ENCODE data around the gene TP53BP2. TPM values are rescaled to one million over a fixed set of nuclear protein-coding genes. Genes with fewer than 3 reads are reported as not detected.

Gene TP53BP2
- total RNA-seq, 2 experiments from 2014 or later, result 28.3 to 34.5 TPM

DNA sequence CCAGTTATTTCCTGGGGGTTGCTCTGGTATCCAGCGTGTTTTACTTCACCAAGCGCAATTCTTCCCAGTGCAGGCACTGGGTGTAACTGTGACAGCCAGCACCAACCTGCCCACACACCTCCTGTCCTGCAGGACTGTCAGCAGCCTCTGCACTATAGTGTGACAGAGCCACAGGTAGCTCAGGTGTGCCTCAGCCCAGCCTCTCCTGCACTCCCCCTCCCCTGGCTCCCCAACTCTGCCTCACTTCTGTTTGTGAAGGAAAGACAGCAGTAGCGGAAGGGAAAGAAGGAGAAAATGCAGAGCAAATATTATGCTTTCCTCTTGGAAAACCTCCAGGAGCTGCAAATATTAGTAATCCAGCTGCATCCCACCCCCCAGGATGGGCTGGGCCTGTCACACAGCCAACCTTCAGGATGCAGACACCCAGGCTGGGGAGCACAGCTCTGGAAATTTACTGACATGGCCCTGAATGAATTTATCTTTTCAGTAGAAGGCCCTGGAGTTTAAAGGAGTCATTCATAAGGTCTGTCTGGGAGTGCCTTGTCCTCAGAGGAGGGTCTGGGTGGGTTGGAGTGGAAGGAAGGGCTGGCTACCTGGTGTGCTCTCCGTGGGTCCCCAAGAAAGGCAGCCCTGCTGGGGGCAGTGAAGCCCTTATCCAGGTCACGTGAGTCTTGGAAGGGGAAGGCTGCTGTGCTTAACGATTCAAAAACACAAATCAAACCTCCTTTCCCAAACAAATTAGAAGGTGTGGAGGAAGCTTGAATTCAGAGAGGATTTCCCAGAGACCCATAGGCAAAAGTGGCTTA is 112.6 kb downstream of the TP53BP2 start:
- H3K27ac Mint-ChIP-seq, result no peak overlapping the region
- no peak overlapping the region for H3K4me3 Mint-ChIP-seq
- CTCF ChIA-PET, result interaction anchor here (1.4 to 2.8 kb wide), 2 partner anchors 16 to 34 kb away, joined by 4 to 12 read pairs; no protein-coding TSS in a partner anchor
- ATAC-seq (no peak), DNase-seq (no peak)
- peaks cover 24% of the 10 kb centered on the region for H3K4me1 Mint-ChIP-seq (ENCODE audit: low read depth)
- intact Hi-C loops (cut with micrococcal nuclease), result no loop called here
- H3K9me3 Mint-ChIP-seq, result no peaks in the 10 kb centered on the region
- no peaks in the 10 kb centered on the region for H3K27me3 Mint-ChIP-seq
- POLR2A ChIA-PET, result interaction anchor here (2.0 kb wide), 1 partner anchor 17 kb away, joined by 7 read pairs; no protein-coding TSS in a partner anchor
- TF ChIP-seq, protein P1, sequence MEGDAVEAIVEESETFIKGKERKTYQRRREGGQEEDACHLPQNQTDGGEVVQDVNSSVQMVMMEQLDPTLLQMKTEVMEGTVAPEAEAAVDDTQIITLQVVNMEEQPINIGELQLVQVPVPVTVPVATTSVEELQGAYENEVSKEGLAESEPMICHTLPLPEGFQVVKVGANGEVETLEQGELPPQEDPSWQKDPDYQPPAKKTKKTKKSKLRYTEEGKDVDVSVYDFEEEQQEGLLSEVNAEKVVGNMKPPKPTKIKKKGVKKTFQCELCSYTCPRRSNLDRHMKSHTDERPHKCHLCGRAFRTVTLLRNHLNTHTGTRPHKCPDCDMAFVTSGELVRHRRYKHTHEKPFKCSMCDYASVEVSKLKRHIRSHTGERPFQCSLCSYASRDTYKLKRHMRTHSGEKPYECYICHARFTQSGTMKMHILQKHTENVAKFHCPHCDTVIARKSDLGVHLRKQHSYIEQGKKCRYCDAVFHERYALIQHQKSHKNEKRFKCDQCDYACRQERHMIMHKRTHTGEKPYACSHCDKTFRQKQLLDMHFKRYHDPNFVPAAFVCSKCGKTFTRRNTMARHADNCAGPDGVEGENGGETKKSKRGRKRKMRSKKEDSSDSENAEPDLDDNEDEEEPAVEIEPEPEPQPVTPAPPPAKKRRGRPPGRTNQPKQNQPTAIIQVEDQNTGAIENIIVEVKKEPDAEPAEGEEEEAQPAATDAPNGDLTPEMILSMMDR (IDR thresholded peaks at IDR 0.05), result no peak
- H3K36me3 Mint-ChIP-seq (ENCODE audit: low read depth), result peaks cover 7% of the 10 kb centered on the region

DNA sequence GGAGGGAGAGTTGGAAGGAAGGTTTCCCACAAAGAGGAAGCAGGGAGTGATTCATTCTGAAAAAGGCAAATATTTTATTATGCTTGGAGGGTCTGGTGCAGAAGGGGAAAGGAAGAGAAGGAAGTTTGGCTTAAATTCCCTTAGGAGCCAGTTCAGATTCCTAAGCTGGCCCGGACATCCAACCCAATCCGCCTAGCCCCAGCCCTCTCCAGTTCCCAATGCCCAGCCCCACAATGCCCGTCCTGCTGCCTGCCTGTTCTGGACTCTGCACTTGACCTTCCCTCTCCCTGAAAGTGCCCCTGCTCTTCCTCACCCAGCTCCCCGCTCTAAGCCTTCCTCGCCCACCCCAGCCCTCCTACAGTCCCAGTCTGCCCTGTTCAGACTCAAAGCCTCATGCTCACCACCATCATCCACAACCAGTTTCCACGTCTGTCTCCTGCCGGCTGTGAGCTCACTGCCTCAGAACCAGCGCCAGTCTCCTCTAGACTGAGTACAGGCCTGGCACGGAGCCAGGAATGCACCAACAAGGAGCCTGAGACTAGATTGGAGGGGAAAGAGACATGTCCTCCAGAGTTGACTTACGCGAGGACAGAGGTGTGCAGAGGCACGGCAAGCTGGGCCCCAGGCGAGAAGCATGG is 114.5 kb downstream of the TP53BP2 start:
- H3K9me3 Mint-ChIP-seq, result no peaks in the 10 kb centered on the region
- H3K36me3 Mint-ChIP-seq (ENCODE audit: low read depth), result peaks cover 10% of the 10 kb centered on the region
- no peak overlapping the region for H3K4me3 Mint-ChIP-seq
- H3K27ac Mint-ChIP-seq, result no peak overlapping the region
- POLR2A ChIA-PET, result interaction anchor here (0.7 kb wide), 1 partner anchor 28 kb away, joined by 3 read pairs; no protein-coding TSS in a partner anchor
- ATAC-seq, result no peak
- DNase-seq, result no peak
- TF ChIP-seq, protein P1 (IDR thresholded peaks at IDR 0.05), result no peak
- intact Hi-C loops (cut with micrococcal nuclease), result no loop called here
- no peaks in the 10 kb centered on the region for H3K27me3 Mint-ChIP-seq
- H3K4me1 Mint-ChIP-seq (ENCODE audit: low read depth), result peaks cover 40% of the 10 kb centered on the region
- CTCF ChIA-PET, result interaction anchor here (1.1 to 2.3 kb wide), 3 partner anchors 15 to 32 kb away, joined by 3 to 8 read pairs (median 7); no protein-coding TSS in a partner anchor

- no peak overlapping the region for H3K27ac Mint-ChIP-seq
- no peak overlapping the region for H3K4me3 Mint-ChIP-seq
- CTCF ChIA-PET, result interaction anchor here (1.1 to 2.3 kb wide), 3 partner anchors 16 to 32 kb away, joined by 3 to 8 read pairs (median 7); no protein-coding TSS in a partner anchor
- peaks cover 46% of the 10 kb centered on the region for H3K4me1 Mint-ChIP-seq (ENCODE audit: low read depth)
- no peaks in the 10 kb centered on the region for H3K27me3 Mint-ChIP-seq
- POLR2A ChIA-PET, result interaction anchor here (0.7 kb wide), 1 partner anchor 29 kb away, joined by 3 read pairs; no protein-coding TSS in a partner anchor
- ATAC-seq (no peak), DNase-seq (no peak)
- no peaks in the 10 kb centered on the region for H3K9me3 Mint-ChIP-seq
- peaks cover 10% of the 10 kb centered on the region for H3K36me3 Mint-ChIP-seq (ENCODE audit: low read depth)
- TF ChIP-seq, protein P1 (IDR thresholded peaks at IDR 0.05), result no peak
- intact Hi-C loops (cut with micrococcal nuclease), result no loop called here
Measured at GRCh38 chr1:223730479-223731132, 115.1 kb downstream of the TP53BP2 start.

DNA sequence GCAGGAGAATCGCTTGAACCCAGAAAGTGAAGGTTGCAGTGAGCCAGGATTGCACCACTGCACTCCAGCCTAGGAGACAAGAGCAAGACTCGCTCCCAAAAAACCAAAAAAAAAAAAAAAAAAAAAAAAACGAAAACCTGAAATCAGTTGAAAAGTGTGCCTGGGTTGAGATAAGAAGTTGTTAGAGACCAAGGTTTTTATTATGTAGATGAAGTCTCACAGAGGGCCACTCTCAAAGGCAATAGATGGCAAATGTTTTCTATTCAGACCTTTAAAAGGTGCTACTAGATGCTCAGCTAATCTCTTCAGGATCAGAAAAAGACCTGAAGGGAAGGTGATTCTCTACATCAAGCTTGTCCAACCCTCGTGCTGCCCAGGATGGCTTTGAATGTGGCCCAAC is 115.8 kb downstream of the TP53BP2 start:
- no peaks in the 10 kb centered on the region for H3K9me3 Mint-ChIP-seq
- no peak overlapping the region for H3K27ac Mint-ChIP-seq
- intact Hi-C loops (cut with micrococcal nuclease), result no loop called here
- DNase-seq (no peak), ATAC-seq (no peak)
- TF ChIP-seq, protein P1 (IDR thresholded peaks at IDR 0.05), result no peak
- H3K36me3 Mint-ChIP-seq (ENCODE audit: low read depth), result peaks cover 10% of the 10 kb centered on the region
- POLR2A ChIA-PET, result no interaction called here
- CTCF ChIA-PET, result interaction anchor here (3.7 kb wide), 1 partner anchor 19 kb away, joined by 23 read pairs; no protein-coding TSS in a partner anchor
- H3K27me3 Mint-ChIP-seq, result no peaks in the 10 kb centered on the region
- no peak overlapping the region for H3K4me3 Mint-ChIP-seq
- H3K4me1 Mint-ChIP-seq (ENCODE audit: low read depth), result peaks cover 51% of the 10 kb centered on the region

Other genes with a start within 250 kb of the TP53BP2 start
- gene CAPN8, start 180.2 kb downstream of the TP53BP2 start, total RNA-seq, result not detected
- gene CAPN2, start 133.4 kb downstream of the TP53BP2 start, total RNA-seq, result 10 to 100 TPM; 31.5 to 33.6 TPM

Measured in activated CD8-positive, alpha-beta T cell treated with anti-CD3 and anti-CD28 coated beads for 36 hours (primary cell).